Parathyroid adenoma (tissue), 2 donors: ENCODE results near the gene PHF5A.
A peak's percentile ranks its signal among the peaks of the same experiment; 100 is the strongest.

Source experiments
- H2AFZ ChIP-seq: fragments of 300-600 bp; sonication (generic); one replicate; pipeline ENCODE4 v1.7.0; 2017; ENCODE audit warnings: antibody characterized with exemption, mild to moderate bottlenecking
- H3K27ac ChIP-seq: fragments of 300-600 bp; sonication (generic); one replicate; pipeline ENCODE4 v1.7.0; 2017
- H3K27me3 ChIP-seq: fragments of 300-600 bp; sonication (generic); one replicate; pipeline ENCODE4 v1.7.0; 2017; ENCODE audit warnings: low read length; ENCODE audit not compliant: control insufficient read depth, insufficient read depth
- H3K36me3 ChIP-seq: fragments of 300-600 bp; sonication (generic); one replicate; pipeline ENCODE4 v1.7.0; 2017; ENCODE audit warnings: low read length; ENCODE audit not compliant: control insufficient read depth, insufficient read depth
- H3K4me1 ChIP-seq: fragments of 300-600 bp; sonication (generic); one replicate; pipeline ENCODE4 v1.7.0; 2017; ENCODE audit warnings: control low read depth
- H3K4me2 ChIP-seq: fragments of 300-600 bp; sonication (generic); one replicate; pipeline ENCODE4 v1.7.0; 2017; ENCODE audit warnings: low read length
- H3K4me3 ChIP-seq: fragments of 300-600 bp; sonication (generic); one replicate; pipeline ENCODE4 v1.7.0; 2017; ENCODE audit warnings: low read depth, low read length
- H3K79me2 ChIP-seq: fragments of 300-600 bp; sonication (generic); one replicate; pipeline ENCODE4 v1.7.0; 2017; ENCODE audit warnings: control low read depth
- H3K9ac ChIP-seq: fragments of 300-600 bp; sonication (generic); one replicate; pipeline ENCODE4 v1.7.0; 2017; ENCODE audit warnings: mild to moderate bottlenecking
- H3K9me3 ChIP-seq: fragments of 300-600 bp; sonication (generic); one replicate; pipeline ENCODE4 v1.7.0; 2017; ENCODE audit warnings: low read length; ENCODE audit not compliant: control insufficient read depth
- TF ChIP-seq, protein P1 (sequence below): fragments of 300-600 bp; sonication (generic); IDR thresholded peaks from one replicate; pipeline ENCODE4 v1.7.0; 2017; ENCODE audit warnings: antibody characterized with exemption, mild to moderate bottlenecking
- donor health status: primary hyperparathyroidism.

Gene PHF5A

DNA sequence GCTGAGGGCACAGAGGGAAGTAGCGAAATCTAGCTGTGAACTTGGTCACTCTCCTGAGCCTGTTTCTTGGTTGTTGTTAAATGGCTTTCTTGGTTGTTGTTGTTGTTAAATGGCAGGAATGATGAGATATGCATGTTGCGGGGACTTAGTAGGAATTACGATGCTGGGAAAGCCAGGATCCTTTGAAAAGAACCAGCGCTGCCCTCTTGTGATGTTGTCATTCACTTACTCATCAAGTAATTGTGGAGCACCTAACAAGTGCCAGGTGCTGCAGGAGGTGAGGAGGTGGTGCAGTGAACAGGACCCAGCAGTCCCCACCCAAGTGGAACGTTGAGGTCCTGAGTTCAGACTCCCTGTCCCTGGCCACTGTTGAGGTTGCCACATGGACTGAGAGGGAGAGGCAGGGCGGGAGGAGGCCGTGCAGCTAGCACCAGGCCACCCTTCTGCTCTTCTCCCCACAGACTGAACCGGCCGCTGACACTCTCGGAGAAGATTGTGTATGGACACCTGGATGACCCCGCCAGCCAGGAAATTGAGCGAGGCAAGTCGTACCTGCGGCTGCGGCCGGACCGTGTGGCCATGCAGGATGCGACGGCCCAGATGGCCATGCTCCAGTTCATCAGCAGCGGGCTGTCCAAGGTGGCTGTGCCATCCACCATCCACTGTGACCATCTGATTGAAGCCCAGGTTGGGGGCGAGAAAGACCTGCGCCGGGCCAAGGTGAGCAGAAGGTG is 39.0 kb upstream of the PHF5A start:
- H3K27me3 ChIP-seq = no peaks in the 10 kb centered on the region
- H2AFZ ChIP-seq = no peak overlapping the region
- no peak overlapping the region for H3K4me3 ChIP-seq
- H3K36me3 ChIP-seq = no peaks in the 10 kb centered on the region
- TF ChIP-seq, protein P1, sequence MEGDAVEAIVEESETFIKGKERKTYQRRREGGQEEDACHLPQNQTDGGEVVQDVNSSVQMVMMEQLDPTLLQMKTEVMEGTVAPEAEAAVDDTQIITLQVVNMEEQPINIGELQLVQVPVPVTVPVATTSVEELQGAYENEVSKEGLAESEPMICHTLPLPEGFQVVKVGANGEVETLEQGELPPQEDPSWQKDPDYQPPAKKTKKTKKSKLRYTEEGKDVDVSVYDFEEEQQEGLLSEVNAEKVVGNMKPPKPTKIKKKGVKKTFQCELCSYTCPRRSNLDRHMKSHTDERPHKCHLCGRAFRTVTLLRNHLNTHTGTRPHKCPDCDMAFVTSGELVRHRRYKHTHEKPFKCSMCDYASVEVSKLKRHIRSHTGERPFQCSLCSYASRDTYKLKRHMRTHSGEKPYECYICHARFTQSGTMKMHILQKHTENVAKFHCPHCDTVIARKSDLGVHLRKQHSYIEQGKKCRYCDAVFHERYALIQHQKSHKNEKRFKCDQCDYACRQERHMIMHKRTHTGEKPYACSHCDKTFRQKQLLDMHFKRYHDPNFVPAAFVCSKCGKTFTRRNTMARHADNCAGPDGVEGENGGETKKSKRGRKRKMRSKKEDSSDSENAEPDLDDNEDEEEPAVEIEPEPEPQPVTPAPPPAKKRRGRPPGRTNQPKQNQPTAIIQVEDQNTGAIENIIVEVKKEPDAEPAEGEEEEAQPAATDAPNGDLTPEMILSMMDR = no peak
- H3K9me3 ChIP-seq = no peaks in the 10 kb centered on the region
- H3K79me2 ChIP-seq = peaks cover 11% of the 10 kb centered on the region
- peak overlapping the region; percentile 33 for H3K4me2 ChIP-seq
- H3K9ac ChIP-seq = no peak overlapping the region
- H3K4me1 ChIP-seq = peaks cover 32% of the 10 kb centered on the region
- H3K27ac ChIP-seq = peak overlapping the region; percentile 79

DNA sequence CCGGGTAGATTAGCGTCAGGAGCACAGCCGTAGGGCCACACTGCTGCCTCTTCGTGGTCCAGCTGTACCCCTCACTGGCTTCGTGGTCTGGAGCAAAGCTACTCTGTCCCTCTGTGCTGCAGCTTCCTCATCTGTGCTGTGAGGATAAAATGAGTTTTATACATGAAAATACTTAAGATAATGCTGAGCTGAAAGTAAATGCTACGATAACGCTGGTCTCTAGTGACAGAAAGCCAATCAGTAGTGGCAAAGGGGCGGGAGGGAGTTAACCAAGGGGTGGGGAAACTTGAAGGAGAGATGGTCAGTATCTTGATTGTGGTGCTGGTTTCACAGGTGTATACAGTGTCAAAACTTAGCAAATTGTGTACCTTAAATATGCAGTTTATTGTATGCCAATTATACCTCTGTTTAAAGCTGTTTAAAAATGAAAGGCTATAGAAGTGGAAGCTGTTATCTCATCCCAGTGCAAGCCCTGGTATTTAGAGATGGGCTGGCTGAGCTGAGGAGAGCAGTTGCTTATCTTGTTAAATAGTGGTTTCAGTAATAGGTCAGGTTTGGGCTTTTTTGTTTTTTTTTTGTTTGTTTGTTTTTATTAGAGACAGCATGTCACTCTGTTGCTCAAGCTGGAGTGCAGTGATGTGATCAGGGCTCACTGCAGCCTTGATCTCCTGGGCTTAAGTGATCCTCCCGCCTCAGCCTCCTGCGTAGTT is 37.2 kb upstream of the PHF5A start:
- peaks cover 32% of the 10 kb centered on the region for H3K4me1 ChIP-seq
- H3K36me3 ChIP-seq = no peaks in the 10 kb centered on the region
- no peaks in the 10 kb centered on the region for H3K27me3 ChIP-seq
- H2AFZ ChIP-seq = no peak overlapping the region
- TF ChIP-seq, protein P1 = no peak
- H3K9ac ChIP-seq = no peak overlapping the region
- H3K9me3 ChIP-seq = no peaks in the 10 kb centered on the region
- no peak overlapping the region for H3K27ac ChIP-seq
- no peak overlapping the region for H3K4me2 ChIP-seq
- H3K4me3 ChIP-seq = no peak overlapping the region
- peaks cover 18% of the 10 kb centered on the region for H3K79me2 ChIP-seq

DNA sequence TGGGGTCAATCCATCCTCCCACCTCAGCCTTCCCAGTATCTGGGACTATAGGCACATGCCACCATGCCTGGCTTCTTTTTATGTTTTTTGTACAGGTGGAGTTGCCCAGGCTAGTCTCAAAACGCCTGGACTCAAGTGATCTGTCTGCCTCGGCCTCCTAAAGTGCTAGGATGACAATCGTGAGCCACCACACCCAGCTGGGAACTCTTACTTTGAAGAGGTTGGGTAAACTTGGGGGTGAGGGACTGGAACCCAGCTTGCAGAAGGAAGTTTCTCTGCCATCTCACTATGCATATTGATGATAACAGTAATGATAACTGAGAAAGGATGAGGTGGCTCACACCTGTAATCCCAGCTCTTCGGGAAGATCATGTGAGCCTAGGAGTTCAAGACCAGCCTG is 36.3 kb upstream of the PHF5A start:
- Histone ChIP-seq H3K4me3 (no peak overlapping the region), H3K36me3 (no peaks in the 10 kb centered on the region), H2AFZ (no peak overlapping the region), H3K27me3 (no peaks in the 10 kb centered on the region), H3K9me3 (no peaks in the 10 kb centered on the region), H3K9ac (no peak overlapping the region), H3K27ac (no peak overlapping the region), H3K4me2 (no peak overlapping the region), H3K79me2 (peaks cover 16% of the 10 kb centered on the region), H3K4me1 (peaks cover 34% of the 10 kb centered on the region)
- TF ChIP-seq, protein P1 = no peak

DNA sequence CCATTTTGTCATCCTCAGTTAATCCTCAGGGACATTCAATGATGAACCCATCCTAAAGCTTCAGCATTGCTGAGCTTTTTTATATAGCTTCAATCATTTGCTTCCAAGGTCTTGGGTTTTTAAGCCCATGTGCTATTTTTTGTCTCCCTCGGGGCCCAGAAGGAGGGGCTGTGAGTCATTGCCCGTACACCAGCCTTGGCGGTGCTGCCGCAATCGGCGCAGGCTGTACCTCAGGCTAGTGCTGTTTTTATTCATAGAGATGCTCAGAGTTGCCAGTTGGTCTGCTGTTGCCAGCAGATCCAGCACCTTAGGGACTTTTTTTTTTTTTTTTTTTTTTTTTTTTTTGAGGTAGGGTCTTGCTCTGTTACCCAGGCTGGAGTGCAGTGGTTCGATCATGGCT is 35.9 kb upstream of the PHF5A start:
- no peak overlapping the region for H3K9ac ChIP-seq
- no peak overlapping the region for H3K27ac ChIP-seq
- H3K4me3 ChIP-seq = no peak overlapping the region
- peaks cover 33% of the 10 kb centered on the region for H3K4me1 ChIP-seq
- H3K9me3 ChIP-seq = no peaks in the 10 kb centered on the region
- H3K27me3 ChIP-seq = no peaks in the 10 kb centered on the region
- no peak overlapping the region for H2AFZ ChIP-seq
- H3K79me2 ChIP-seq = peaks cover 16% of the 10 kb centered on the region
- H3K4me2 ChIP-seq = no peak overlapping the region
- TF ChIP-seq, protein P1 = no peak
- H3K36me3 ChIP-seq = no peaks in the 10 kb centered on the region
